RWPE1 (cell line): ENCODE results near the gene PRIMA1.

Source experiments
- CTCF ChIA-PET: fragments of 350-600 bp; sonication (Branson Sonifier 250); formaldehyde crosslinking; extraction: SDS; loops from one replicate; lab custom pipeline; 2021; lab: Yijun Ruan, JAX
- POLR2A ChIA-PET: fragments of 400-600 bp; formaldehyde crosslinking; extraction: SDS; loops from one replicate; lab custom pipeline; 2020; ENCODE audit warnings: antibody characterized with exemption; ENCODE audit not compliant: low non-redundant PET; lab: Yijun Ruan, JAX
- DNase-seq: peaks from one replicate; pipeline ENCODE4 v3.0.0; 2012; ENCODE audit warnings: low spot score
- H3K27ac ChIP-seq: fragments of 450-650 bp; 2 replicates; pipeline ENCODE4 v1.5.1; 2017
- CTCF ChIP-seq: fragments of 450-650 bp; conservative IDR thresholded peaks from 2 replicates; pipeline ENCODE4 v1.5.1; 2017; ENCODE audit warnings: low read depth, mild to moderate bottlenecking

PRIMA1 gene

GRCh38 chr14:93713726-93714405 is 74.4 kb downstream of the PRIMA1 start:
- no peak overlapping the region for H3K27ac ChIP-seq
- TF ChIP-seq CTCF, result no peak
- DNase-seq, result no peak
- ChIA-PET POLR2A (no interaction called here), CTCF (no interaction called here)

GRCh38 chr14:93712838-93713724 is 75.2 kb downstream of the PRIMA1 start:
- DNase-seq, result peak; percentile 8
- no peak for TF ChIP-seq CTCF
- ChIA-PET POLR2A (no interaction called here), CTCF (no interaction called here)
- H3K27ac ChIP-seq, result no peak overlapping the region

- no peak for DNase-seq
- ChIA-PET CTCF (no interaction called here), POLR2A (no interaction called here)
- H3K27ac ChIP-seq, result no peak overlapping the region
- no peak for TF ChIP-seq CTCF
These were observed 76.0 kb downstream of the PRIMA1 start for GRCh38 chr14:93712079-93712837.

GRCh38 chr14:93709249-93709648 is 79.0 kb downstream of the PRIMA1 start:
- POLR2A ChIA-PET, result no interaction called here
- TF ChIP-seq CTCF, result no peak
- no peak for DNase-seq
- CTCF ChIA-PET, result no interaction called here
- no peak overlapping the region for H3K27ac ChIP-seq

- no peak overlapping the region for H3K27ac ChIP-seq
- no peak for TF ChIP-seq CTCF
- CTCF ChIA-PET, result no interaction called here
- no peak for DNase-seq
- POLR2A ChIA-PET, result no interaction called here
These were observed 79.5 kb downstream of the PRIMA1 start for GRCh38 chr14:93708800-93709199.

GRCh38 chr14:93708311-93708734 is 80.0 kb downstream of the PRIMA1 start:
- no peak for TF ChIP-seq CTCF
- CTCF ChIA-PET, result no interaction called here
- POLR2A ChIA-PET, result no interaction called here
- DNase-seq, result no peak
- no peak overlapping the region for H3K27ac ChIP-seq
